ENCODE data around the gene ASCL1.

GRCh38 chr12:102918840-102919239 lies 38.6 kb upstream of the ASCL1 start:
- TF ChIP-seq CTCF (IDR thresholded peaks at IDR 0.05 in 2 of 3, conservative IDR thresholded peaks at IDR 0.05 in 1 of 3; ENCODE audit: insufficient read depth in 2 of 3, low read depth in 1 of 3, low read length in 3 of 3), result no peak
- no peak for TF ChIP-seq ZNF140 (CRISPR knock-in tag; IDR thresholded peaks at IDR 0.05)
- no peak for TF ChIP-seq ZBTB33 (CRISPR knock-in tag; IDR thresholded peaks at IDR 0.05)
- no peak for TF ChIP-seq POLR2AphosphoS5 (IDR thresholded peaks at IDR 0.05; ENCODE audit: control insufficient read depth, insufficient read depth, low read depth, low read length)
- no peak for TF ChIP-seq ZBTB7A (IDR thresholded peaks at IDR 0.05; ENCODE audit: borderline replicate concordance, control insufficient read depth, low read depth, low read length)
- TF ChIP-seq DDX20 (tag; IDR thresholded peaks at IDR 0.05; ENCODE audit: low read depth), result no peak
- TF ChIP-seq RFX5 (IDR thresholded peaks at IDR 0.05; ENCODE audit: low read depth, low read length), result no peak
